GM19351 (cell line): Measurements from ENCODE around the gene ZW10.
"Not testable (repeated sequence)": the region's sequence is repeated elsewhere in the genome, so short reads cannot be mapped to it uniquely, and the experiment has no call there.

Experiments
- ATAC-seq: cut with Tn5 transposase; IDR thresholded peaks from one replicate; pipeline ENCODE4 v1.9.1; 2021; ENCODE audit warnings: mild to moderate bottlenecking, moderate library complexity; ENCODE audit not compliant: unreplicated experiment

Gene ZW10

GRCh38 chr11:113764527-113765219 lies 8.8 kb downstream of the ZW10 start:
- ATAC-seq, result no peak

- not testable (repeated sequence) for ATAC-seq
Measured at GRCh38 chr11:113763040-113763439, 10.5 kb downstream of the ZW10 start.

- no peak for ATAC-seq
Measured at GRCh38 chr11:113760241-113760640, 13.3 kb downstream of the ZW10 start.

- no peak for ATAC-seq
Measured at GRCh38 chr11:113752932-113753331, 20.6 kb downstream of the ZW10 start.

GRCh38 chr11:113736323-113736722 lies 37.2 kb downstream of the ZW10 start:
- ATAC-seq, result no peak

GRCh38 chr11:113732092-113732491 lies 41.4 kb downstream of the ZW10 start:
- no peak for ATAC-seq

GRCh38 chr11:113730887-113731726 lies 42.4 kb downstream of the ZW10 start:
- ATAC-seq, result no peak

- ATAC-seq, result no peak
Measured at GRCh38 chr11:113729456-113729855, 44.0 kb downstream of the ZW10 start.

GRCh38 chr11:113728814-113729213 lies 44.7 kb downstream of the ZW10 start:
- ATAC-seq, result no peak

GRCh38 chr11:113725913-113726312 lies 47.6 kb downstream of the ZW10 start:
- ATAC-seq, result no peak

- no peak for ATAC-seq
Measured at GRCh38 chr11:113725407-113725806, 48.1 kb downstream of the ZW10 start.

GRCh38 chr11:113724778-113725177 lies 48.7 kb downstream of the ZW10 start:
- ATAC-seq, result no peak

- ATAC-seq, result no peak
Measured at GRCh38 chr11:113723787-113724186, 49.7 kb downstream of the ZW10 start.

GRCh38 chr11:113722934-113723333 lies 50.6 kb downstream of the ZW10 start:
- no peak for ATAC-seq

GRCh38 chr11:113722221-113722620 lies 51.3 kb downstream of the ZW10 start:
- no peak for ATAC-seq

- no peak for ATAC-seq
Measured at GRCh38 chr11:113721462-113722066, 51.9 kb downstream of the ZW10 start.

GRCh38 chr11:113720478-113720877 lies 53.0 kb downstream of the ZW10 start:
- not testable (repeated sequence) for ATAC-seq

GRCh38 chr11:113715882-113716625 lies 57.4 kb downstream of the ZW10 start:
- no peak for ATAC-seq

GRCh38 chr11:113715273-113715672 lies 58.2 kb downstream of the ZW10 start:
- no peak for ATAC-seq

GRCh38 chr11:113710989-113711388 lies 62.5 kb downstream of the ZW10 start:
- no peak for ATAC-seq
